Esophagus squamous epithelium (tissue), 4 donors: ENCODE results near the gene NRXN3.

ENCODE experiments used
- POLR2A ChIP-seq, 4 donors: fragments of 450-650 bp; IDR thresholded peaks; one replicate each; pipeline ENCODE4 v1.6.1; 2017; ENCODE audit warnings: antibody characterized with exemption in 4 of 4, mild to moderate bottlenecking in 4 of 4, moderate library complexity in 3 of 4
- TF ChIP-seq, protein P1 (sequence below), 6 experiments: fragments of 450-650 bp in 4 of 6; fragments of 200-600 bp in 2 of 6; sonication (generic) in 2 of 6; IDR thresholded peaks; one replicate each; pipeline ENCODE4 v1.5.1; 2016 to 2019; ENCODE audit warnings: antibody characterized with exemption in 6 of 6, mild to moderate bottlenecking in 4 of 6, moderate library complexity in 4 of 6

DNA sequence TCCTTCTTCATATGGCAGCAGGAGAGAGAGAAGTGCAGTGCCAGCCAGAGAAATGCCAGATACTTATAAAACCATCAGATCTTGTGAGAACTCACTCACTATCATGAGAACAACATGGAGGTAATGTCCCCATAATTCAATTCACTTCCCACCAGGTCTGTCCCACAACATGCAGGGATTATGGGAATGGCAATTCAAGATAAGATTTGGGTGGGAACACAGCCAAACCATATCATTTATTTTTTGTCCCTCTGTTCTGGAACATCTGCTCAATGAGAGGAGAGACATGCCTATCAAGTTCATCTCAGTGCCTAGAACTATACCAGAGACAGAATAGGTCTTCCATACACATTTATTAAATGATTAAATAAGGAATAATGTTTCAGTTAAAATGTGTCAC, 543.5 kb downstream of the NRXN3 start:
- TF ChIP-seq, protein P1, sequence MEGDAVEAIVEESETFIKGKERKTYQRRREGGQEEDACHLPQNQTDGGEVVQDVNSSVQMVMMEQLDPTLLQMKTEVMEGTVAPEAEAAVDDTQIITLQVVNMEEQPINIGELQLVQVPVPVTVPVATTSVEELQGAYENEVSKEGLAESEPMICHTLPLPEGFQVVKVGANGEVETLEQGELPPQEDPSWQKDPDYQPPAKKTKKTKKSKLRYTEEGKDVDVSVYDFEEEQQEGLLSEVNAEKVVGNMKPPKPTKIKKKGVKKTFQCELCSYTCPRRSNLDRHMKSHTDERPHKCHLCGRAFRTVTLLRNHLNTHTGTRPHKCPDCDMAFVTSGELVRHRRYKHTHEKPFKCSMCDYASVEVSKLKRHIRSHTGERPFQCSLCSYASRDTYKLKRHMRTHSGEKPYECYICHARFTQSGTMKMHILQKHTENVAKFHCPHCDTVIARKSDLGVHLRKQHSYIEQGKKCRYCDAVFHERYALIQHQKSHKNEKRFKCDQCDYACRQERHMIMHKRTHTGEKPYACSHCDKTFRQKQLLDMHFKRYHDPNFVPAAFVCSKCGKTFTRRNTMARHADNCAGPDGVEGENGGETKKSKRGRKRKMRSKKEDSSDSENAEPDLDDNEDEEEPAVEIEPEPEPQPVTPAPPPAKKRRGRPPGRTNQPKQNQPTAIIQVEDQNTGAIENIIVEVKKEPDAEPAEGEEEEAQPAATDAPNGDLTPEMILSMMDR (IDR thresholded peaks at IDR 0.05) = no peak
- TF ChIP-seq POLR2A (IDR thresholded peaks at IDR 0.05) = no peak
